Activated CD8-positive, alpha-beta memory T cell treated with anti-CD3 and anti-CD28 coated beads, Interleukin-2, amount 50 U/mL, for 24 hours (primary cell): ENCODE measurements around the gene EFCAB14.
"Not testable (repeated sequence)": the region's sequence is repeated elsewhere in the genome, so short reads cannot be mapped to it uniquely, and the experiment has no call there.

ENCODE experiments used
- DNase-seq: peaks from one replicate; pipeline ENCODE4 v3.0.0-alpha.2; 2020; ENCODE audit errors: extremely low read depth

Gene EFCAB14

DNA sequence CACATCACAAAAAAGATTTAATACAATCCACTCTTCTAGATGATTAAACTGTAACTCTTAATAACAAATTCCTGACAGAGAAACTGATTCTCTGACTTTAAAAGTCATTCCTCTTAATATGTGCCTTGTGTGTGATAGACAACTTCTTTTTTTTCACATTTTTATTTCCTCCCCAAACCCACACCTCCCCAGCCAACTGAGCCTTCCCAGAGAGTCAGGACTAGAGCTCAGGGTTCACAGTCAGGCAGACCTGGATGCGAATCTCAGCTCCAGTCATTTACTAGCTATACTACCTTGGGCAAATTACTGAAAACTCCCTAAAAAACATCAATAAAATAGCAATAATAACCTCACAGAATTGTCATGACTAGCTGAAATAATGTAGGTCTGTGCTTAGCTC, 64.9 kb downstream of the EFCAB14 start:
- DNase-seq, result no peak

DNA sequence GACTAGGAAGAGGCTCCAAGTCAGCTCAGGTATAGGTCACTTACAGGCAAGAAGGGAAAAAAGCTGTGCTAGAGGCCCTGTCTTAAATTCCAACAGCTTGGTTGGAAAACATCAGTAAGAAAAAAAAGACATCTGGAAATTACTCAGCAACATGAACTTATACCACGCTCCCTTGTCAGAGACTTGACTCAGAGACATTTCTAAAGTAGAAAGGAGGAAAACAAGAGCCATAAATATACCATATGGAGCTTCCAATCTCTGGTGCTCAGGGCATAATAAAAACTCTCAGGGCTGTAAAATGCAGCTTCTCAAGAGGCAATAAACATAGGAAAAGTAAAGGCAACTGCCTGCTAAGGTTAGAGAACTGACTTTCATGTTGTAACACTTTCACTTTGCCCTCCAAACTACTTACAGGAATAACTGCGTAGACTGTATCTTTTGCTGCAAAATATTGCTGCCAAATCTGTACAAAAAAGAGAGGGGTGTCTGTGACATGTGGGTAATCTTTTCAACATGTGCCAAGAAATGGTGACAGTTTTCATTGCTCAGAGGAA, 65.4 kb downstream of the EFCAB14 start:
- no peak for DNase-seq

DNA sequence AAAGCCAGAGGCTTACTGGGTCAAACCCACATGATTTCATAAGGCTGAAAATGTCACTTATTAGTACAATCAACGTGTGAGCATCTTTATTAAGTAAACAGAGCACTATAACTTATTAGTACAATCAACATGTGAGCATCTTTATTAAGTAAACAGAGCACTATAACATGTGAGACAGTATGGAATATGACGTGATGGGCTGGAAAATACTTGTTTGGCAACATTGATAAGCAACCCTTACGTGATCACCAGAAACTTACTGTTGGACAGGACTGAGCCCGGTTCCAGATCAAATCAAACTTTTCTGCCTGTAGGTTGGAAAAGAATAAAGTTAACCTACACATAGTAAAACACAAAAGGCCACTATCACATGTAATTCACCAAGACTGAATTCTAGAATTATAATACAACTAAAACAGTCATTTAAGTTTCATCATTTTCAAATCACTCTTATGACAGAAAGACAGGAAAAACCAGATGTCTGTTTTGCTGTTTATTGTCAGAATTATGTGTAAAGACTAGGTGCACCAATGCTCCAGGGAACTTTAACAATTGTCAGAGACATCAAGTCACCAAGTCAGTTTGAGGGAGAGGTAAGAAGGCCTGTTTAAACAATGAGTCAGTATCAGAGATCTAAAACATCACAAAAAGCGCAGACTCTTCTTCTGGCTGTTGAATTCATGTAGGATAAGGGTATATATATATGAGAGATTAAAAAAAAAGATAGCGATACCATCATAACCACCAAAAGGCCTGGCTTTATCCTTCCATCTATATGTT, 66.4 kb downstream of the EFCAB14 start:
- DNase-seq, result no peak

DNA sequence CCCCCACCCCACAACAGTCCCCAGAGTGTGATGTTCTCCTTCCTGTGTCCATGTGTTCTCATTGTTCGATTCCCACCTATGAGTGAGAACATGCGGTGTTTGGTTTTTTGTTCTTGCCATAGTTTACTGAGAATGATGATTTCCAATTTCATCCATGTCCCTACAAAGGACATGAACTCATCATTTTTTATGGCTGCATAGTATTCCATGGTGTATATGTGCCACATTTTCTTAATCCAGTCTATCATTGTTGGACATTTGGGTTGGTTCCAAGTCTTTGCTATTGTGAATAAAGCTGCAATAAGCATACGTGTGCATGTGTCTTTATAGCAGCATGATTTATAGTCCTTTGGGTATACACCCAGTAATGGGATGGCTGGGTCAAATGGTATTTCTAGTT, 67.8 kb downstream of the EFCAB14 start:
- DNase-seq, result not testable (repeated sequence)

DNA sequence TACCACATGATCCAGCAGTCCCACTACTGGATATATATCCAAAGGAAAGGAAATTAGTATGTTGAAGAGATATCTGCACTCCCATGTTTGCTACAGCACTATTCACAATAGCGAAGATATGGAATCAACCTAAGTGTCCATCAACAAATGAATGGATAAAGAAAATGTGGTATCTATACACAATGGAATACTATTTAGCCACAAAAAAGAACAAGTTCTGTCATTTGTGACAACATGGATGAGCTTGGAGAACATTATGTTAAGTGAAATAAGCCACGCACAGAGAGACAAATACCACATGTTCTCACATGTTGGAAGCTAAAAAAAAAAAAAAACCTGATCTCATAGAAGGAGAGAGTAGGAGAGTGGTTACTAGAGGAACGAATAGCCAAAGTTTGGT, 68.4 kb downstream of the EFCAB14 start:
- DNase-seq, result no peak

DNA sequence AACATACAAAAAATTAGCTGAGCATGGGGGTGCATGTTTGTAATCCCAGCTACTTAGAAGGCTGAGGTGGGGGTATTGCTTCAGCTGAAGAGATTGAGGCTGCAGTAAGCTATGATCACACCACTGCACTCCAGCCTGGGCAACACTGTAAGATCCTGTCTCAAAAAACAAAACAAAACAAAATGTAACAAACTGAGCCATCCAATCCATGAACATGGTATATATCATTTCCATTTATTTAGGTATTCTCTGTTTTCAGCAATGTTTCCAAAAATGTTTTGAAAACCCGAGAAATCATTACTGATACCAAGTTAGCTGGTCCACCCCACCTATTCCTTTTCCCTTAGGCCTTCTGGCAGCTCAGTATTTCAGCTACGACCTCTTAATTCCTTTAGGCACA, 69.2 kb downstream of the EFCAB14 start:
- DNase-seq, result no peak

DNA sequence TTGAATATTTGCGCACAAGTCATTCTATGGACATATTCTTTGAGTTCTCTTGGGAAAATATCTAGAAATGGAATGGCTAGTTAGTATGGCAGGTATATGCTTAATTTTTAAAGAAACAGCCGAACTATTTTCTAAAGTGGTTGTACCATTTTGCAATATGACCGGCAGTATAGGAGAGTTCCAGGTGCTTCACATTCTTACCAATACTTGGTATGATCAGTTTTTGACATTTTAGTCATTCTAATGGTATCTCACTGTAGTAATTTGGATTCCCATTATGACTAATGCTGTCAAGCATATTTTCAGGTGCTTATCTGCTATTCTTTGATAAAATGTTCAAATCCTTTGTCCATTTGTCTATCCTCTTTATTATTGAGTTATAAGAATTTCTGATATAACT, 71.3 kb downstream of the EFCAB14 start:
- no peak for DNase-seq

DNA sequence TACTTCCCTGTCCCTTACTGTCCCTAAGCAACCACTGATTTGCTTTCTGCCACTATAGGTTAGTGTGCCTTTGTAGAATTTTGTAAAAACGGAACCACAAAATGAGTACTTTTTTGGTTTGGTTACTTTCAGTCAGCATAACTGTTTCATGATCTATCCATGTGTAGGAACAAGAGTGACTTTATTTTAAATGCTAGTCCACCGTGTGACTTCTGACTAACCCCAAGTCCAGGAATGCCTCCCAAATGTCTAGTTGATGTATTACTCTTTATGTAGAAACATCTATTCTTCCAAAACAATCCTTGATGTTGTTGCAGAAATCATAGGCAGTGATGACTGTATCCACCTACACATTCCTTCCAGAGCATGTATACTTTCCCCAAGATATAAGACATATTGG, 72.1 kb downstream of the EFCAB14 start:
- no peak for DNase-seq

DNA sequence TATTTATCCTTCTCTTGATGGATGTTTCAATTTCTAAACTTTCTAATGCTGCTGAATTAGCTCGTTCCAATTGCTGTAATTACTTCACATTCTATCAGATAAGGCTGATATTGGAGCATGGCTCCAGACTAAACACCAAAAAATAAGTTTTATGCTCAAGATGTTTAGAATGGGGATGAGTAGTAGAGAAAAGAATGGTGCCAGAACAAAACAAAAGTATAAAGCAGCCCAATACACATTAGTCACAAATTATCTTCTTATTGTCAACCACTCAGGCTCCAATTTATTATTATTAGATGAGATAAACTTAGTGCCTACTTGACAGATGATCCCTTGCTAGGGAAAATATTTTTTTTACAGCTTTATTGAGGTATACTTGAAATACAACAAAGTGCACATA, 72.6 kb downstream of the EFCAB14 start:
- DNase-seq, result no peak

DNA sequence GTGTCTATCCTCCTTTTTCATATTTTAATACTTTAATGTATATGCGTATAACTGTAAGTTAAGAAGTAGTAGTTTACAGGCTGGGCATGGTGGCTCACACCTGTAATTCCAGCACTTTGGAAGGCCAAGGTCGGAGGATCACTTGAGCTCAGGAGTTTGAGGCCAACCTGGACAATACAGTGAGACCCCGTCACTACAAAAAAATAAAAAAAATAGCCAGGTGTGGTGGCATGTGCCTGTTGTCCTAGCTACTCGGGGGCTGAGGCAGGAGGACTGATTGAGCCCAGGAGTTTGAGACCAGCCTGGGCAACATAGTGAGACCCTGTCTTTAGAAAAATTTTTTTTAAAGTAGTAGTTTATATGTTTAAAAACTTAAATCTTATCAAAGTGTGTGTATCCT, 73.1 kb downstream of the EFCAB14 start:
- DNase-seq, result no peak

DNA sequence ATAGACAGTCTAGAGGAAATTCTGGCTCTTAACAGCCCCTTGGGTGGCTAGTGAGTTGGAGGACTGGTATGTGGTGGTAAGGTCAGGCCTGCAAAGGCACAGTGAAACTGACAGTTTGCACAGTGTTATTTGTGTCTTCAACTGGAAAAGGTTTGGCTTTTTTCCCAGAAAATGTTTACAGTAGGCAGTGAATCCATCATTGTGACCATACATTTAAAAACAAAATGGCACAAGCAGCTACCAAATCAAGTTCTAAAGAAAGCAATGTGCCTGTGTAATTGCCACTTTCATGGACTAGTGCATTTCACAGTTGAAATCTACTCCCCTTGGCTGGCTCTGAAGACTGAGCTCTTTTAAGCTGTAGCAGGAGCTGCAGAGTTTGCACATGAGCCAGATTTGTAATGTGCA, 75.5 kb downstream of the EFCAB14 start:
- DNase-seq, result no peak

DNA sequence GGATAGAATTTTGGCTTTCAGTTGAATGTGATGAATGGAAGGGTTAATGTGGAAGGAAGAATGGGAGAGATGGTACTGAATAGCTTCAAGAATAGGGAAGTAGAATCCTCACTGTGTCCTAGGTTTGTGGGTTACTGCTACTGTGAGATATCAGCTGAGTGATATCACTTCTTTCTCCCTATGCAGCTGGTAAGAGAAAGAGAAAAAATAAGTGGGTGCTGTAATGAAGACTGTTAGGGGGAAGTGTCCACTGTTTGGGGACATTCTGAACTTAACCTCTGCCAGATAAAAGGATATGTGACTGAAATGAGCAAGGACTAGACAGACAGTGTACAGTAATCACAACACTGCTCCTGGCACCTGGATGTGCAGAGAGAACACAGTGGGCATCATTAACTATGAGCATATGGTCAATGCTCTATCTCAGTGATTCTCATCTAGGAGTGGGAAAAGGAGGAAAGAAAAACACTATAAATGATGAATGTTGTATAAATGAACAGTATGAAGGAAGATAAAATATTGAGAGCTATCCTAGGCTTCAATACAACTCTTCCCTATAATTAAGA, 76.7 kb downstream of the EFCAB14 start:
- no peak for DNase-seq

DNA sequence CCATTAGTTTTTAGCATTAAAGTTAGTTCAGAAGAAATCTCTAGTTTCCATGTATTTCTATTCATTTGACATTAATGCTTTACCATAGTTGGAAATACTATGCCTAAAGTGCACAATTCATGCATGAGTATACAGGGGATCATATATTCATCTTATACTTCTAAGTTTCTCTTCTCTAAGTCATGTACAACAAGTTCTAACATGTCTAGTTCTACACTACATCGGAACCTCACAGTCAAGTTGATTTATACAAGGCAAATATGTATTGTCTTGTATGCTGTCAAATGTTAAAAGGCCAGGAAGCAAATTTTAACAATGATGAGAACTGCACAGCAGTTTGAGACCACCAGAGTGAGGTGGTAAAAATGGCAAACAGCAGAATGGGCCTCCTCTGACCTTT, 79.4 kb downstream of the EFCAB14 start:
- no peak for DNase-seq

DNA sequence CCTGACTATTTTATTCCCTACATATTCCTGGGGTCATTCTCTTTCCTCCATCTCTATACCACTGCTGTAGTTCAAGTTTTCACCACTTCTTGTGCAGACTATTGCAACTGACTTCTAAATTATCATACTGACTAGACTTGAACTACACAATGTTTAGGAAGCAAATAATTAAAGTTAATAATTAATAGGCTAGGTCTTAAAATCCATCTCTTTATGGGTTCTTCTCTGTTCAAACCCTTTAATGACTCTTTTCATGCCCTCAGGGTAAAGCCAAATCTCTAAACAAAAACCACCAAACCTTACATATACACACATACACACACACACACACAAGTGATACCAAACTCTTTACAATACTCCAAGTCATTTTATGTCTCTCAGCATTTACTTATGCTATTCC, 80.0 kb downstream of the EFCAB14 start:
- no peak for DNase-seq

DNA sequence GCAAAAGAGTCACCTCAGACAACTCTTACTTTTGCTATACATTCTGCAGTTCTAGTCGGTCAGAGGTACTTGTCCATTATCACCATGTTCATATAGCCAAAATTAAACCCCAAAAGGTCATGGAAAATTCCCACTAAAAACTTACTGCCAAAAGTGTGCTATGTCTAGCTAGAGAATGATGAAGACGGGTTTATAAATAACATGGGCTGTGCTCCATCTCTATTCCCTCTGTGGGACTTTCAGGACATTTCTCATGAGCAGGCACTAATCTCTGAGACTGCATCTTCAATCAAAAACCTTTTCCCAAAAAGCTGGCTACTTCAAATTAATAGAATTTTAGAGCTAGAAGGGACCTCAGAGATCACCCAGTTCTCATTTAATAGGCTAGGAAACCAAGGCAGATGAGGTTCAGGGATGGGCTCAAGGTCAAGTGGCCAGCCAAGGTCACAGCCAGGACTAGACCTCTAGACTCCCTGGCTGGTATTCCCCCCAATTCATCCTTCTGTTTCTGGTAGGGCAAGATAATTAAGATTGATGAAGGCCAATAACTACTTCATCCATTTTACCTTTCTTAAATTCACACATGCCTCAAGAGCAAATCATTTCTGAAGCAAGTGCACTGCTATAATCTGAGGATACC, 81.3 kb downstream of the EFCAB14 start:
- DNase-seq, result no peak

DNA sequence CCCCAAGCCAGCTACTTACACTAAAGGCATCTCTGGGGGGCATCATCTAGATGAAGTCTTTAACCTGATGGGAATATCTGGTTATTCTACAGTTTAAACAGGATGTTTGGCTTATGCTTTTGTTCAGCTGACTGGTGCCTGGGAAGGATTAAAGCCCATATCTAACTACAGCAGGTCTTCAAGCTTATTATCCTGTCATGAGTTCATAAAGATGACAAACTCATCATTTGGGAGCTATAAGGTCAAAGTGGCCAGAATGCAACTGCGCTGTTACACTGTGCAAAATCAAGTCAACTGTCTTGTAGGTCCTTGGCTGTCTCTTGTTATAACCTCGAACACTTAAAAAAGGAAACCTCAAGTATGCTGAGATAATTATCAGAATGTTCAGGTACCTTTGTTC, 83.7 kb downstream of the EFCAB14 start:
- DNase-seq, result no peak

DNA sequence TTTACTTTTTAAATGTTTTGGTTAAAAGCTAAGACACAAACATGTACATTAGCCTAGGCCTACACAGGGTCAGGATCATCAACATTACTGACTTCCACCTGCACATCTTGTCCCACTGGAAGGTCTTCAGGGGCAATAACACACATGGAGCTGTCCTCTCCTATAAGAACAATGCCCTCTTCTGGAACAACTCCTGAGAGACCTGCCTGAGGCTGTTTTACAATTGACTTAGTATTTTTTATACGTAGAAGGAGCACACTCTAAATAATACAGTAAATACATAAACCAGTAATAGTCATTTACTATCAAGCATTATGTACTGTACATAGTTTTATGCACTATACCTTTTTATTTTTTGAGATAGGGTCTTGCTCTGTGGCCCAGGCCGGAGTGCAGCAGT, 88.2 kb downstream of the EFCAB14 start:
- no peak for DNase-seq
